ENCODE measurements around the gene RNASE11. TPM values are rescaled to one million over a fixed set of nuclear protein-coding genes. Genes with fewer than 3 reads are reported as not detected.

RNASE11 gene
- total and polyA plus RNA-seq, 2 donors (not counting 1 experiment from before 2014, with no cell fraction given), result not detected

DNA sequence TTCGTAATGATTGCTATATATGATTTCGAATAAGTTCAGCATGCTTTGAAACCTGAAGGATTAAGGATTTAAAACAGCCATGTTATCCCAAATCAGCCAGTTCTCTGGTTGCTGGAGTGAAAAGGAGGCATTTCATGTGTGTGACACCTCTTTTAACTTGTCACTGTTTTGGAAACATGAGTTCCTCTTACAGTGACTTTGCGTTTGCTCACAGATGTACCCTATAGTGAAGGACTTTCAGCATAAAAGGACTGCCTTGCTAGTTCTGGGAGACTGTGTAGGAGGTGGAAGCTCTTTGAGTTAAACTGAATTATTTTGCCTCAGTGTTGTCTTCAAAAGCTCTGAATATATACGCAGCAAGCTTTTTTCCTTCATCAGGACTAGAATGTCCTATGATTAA lies 7.6 kb downstream of the RNASE11 start:
- Histone ChIP-seq H3K36me3 (replicated peaks in 1 of 2; ENCODE audit: control extremely low read depth in 1 of 2, control insufficient read depth in 1 of 2, extremely low read depth in 1 of 2, insufficient read depth in 2 of 2, low read length in 1 of 2) (no peaks in the 10 kb centered on the region), H4K20me1 (ENCODE audit: control insufficient read depth, insufficient read depth, low read length, poor library complexity, severe bottlenecking) (no peaks in the 10 kb centered on the region), H3K27ac (ENCODE audit: low read length in 2 of 2) (no peak overlapping the region), H3K4me1 (ENCODE audit: control insufficient read depth in 2 of 2, insufficient read depth in 2 of 2, low read length in 2 of 2) (no peaks in the 10 kb centered on the region), H3K79me2 (ENCODE audit: control insufficient read depth, insufficient read depth, low read length) (no peaks in the 10 kb centered on the region), H3K27me3 (replicated peaks in 1 of 4; ENCODE audit: control extremely low read depth in 1 of 4, control insufficient read depth in 3 of 4, insufficient read depth in 4 of 4, low read length in 3 of 4) (no peaks in the 10 kb centered on the region), H3K9me3 (ENCODE audit: control extremely low read depth in 1 of 3, control insufficient read depth in 2 of 3, insufficient read depth in 1 of 3, low read length in 2 of 3) (no peaks in the 10 kb centered on the region), H2AFZ (ENCODE audit: insufficient read depth, low read depth, low read length, poor library complexity, severe bottlenecking) (no peak overlapping the region), H3K4me3 (ENCODE audit: control extremely low read depth in 1 of 5, extremely low read depth in 1 of 5, insufficient read depth in 1 of 5, low read depth in 2 of 5, low read length in 4 of 5) (no peak overlapping the region), H3K4me2 (replicated peaks; ENCODE audit: low read depth, low read length, poor library complexity, severe bottlenecking) (no peak overlapping the region), H3K9ac (ENCODE audit: low read length) (no peak overlapping the region)
- Mint-ChIP-seq H3K4me3 (no peak overlapping the region), H3K27me3 (peaks cover 11% of the 10 kb centered on the region), H3K9me3 (ENCODE audit: insufficient read depth) (no peaks in the 10 kb centered on the region), H3K4me1 (no peaks in the 10 kb centered on the region), H3K27ac (no peak overlapping the region)
- TF ChIP-seq, protein P1, sequence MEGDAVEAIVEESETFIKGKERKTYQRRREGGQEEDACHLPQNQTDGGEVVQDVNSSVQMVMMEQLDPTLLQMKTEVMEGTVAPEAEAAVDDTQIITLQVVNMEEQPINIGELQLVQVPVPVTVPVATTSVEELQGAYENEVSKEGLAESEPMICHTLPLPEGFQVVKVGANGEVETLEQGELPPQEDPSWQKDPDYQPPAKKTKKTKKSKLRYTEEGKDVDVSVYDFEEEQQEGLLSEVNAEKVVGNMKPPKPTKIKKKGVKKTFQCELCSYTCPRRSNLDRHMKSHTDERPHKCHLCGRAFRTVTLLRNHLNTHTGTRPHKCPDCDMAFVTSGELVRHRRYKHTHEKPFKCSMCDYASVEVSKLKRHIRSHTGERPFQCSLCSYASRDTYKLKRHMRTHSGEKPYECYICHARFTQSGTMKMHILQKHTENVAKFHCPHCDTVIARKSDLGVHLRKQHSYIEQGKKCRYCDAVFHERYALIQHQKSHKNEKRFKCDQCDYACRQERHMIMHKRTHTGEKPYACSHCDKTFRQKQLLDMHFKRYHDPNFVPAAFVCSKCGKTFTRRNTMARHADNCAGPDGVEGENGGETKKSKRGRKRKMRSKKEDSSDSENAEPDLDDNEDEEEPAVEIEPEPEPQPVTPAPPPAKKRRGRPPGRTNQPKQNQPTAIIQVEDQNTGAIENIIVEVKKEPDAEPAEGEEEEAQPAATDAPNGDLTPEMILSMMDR (IDR thresholded peaks at IDR 0.05), result no peak
- TF ChIP-seq EZH2 (IDR thresholded peaks at IDR 0.05; ENCODE audit: borderline replicate concordance, insufficient read depth, low read depth, low read length, poor library complexity, severe bottlenecking), result no peak
- ATAC-seq (ENCODE audit: low read depth) (no peak), DNase-seq (no peak)
- WGBS (ENCODE audit: insufficient coverage), result 33% methylated on average over 1 of the region's 4 CpGs
- CTCF ChIA-PET, result interaction anchor here (1.0 kb wide), 1 partner anchor 83 kb away, joined by 3 read pairs; no protein-coding TSS in a partner anchor
- intact Hi-C loops (cut with micrococcal nuclease), result no loop called here
- POLR2A ChIA-PET, result interaction anchor here (0.6 kb wide), 1 partner anchor 292 kb away, joined by 4 read pairs; no protein-coding TSS in a partner anchor

GRCh38 chr14:20578784-20579502 lies 8.9 kb downstream of the RNASE11 start:
- Mint-ChIP-seq H3K9me3 (ENCODE audit: insufficient read depth) (no peaks in the 10 kb centered on the region), H3K4me1 (no peaks in the 10 kb centered on the region)
- H3K4me2 ChIP-seq (replicated peaks; ENCODE audit: low read depth, low read length, poor library complexity, severe bottlenecking), result no peak overlapping the region

More at GRCh38 chr14:20578784-20579502, 8.9 kb downstream of the RNASE11 start:
- peak overlapping the region; percentile 15 for H2AFZ ChIP-seq (ENCODE audit: insufficient read depth, low read depth, low read length, poor library complexity, severe bottlenecking)
- DNase-seq (no peak), ATAC-seq (ENCODE audit: low read depth) (no peak)
- no peak overlapping the region for H3K9ac ChIP-seq (ENCODE audit: low read length)
- no peaks in the 10 kb centered on the region for H4K20me1 ChIP-seq (ENCODE audit: control insufficient read depth, insufficient read depth, low read length, poor library complexity, severe bottlenecking)
- TF ChIP-seq, protein P1 (IDR thresholded peaks at IDR 0.05), result no peak
- no peak for TF ChIP-seq EZH2 (IDR thresholded peaks at IDR 0.05; ENCODE audit: borderline replicate concordance, insufficient read depth, low read depth, low read length, poor library complexity, severe bottlenecking)
- CTCF ChIA-PET, result no interaction called here
- Mint-ChIP-seq H3K4me3 (no peak overlapping the region), H3K27me3 (peaks cover 10% of the 10 kb centered on the region), H3K27ac (no peak overlapping the region)
- H3K27me3 ChIP-seq (replicated peaks in 1 of 4; ENCODE audit: control extremely low read depth in 1 of 4, control insufficient read depth in 3 of 4, insufficient read depth in 4 of 4, low read length in 3 of 4), result no peaks in the 10 kb centered on the region
- H3K27ac ChIP-seq (ENCODE audit: low read length in 2 of 2), result no peak overlapping the region
- H3K4me3 ChIP-seq (ENCODE audit: control extremely low read depth in 1 of 5, extremely low read depth in 1 of 5, insufficient read depth in 1 of 5, low read depth in 2 of 5, low read length in 4 of 5), result no peak overlapping the region
- no peaks in the 10 kb centered on the region for H3K4me1 ChIP-seq (ENCODE audit: control insufficient read depth in 2 of 2, insufficient read depth in 2 of 2, low read length in 2 of 2)
- H3K79me2 ChIP-seq (ENCODE audit: control insufficient read depth, insufficient read depth, low read length), result no peaks in the 10 kb centered on the region
- H3K36me3 ChIP-seq (replicated peaks in 1 of 2; ENCODE audit: control extremely low read depth in 1 of 2, control insufficient read depth in 1 of 2, extremely low read depth in 1 of 2, insufficient read depth in 2 of 2, low read length in 1 of 2), result no peaks in the 10 kb centered on the region
- POLR2A ChIA-PET, result no interaction called here
- H3K9me3 ChIP-seq (ENCODE audit: control extremely low read depth in 1 of 3, control insufficient read depth in 2 of 3, insufficient read depth in 1 of 3, low read length in 2 of 3), result no peaks in the 10 kb centered on the region
- intact Hi-C loops (cut with micrococcal nuclease), result no loop called here
- WGBS (ENCODE audit: insufficient coverage), result 52% methylated on average over 11 of the region's 14 CpGs
